HepG2 (cell line): Measurements from ENCODE around the gene CD68. TPM values are rescaled to one million over a fixed set of nuclear protein-coding genes. Genes with fewer than 3 reads are reported as not detected.

Experiments
- AFF4 ChIP-seq: sonication (generic); formaldehyde crosslinking; IDR thresholded peaks from 2 replicates; pipeline ENCODE4 v1.4.0; 2020; ENCODE audit warnings: missing genetic modification reagents
- GLI4 ChIP-seq: sonication (generic); formaldehyde crosslinking; IDR thresholded peaks from 2 replicates; pipeline ENCODE4 v1.5.1; 2020; ENCODE audit warnings: missing genetic modification reagents, mild to moderate bottlenecking, moderate library complexity, borderline replicate concordance
- HDAC1 ChIP-seq: sonication (generic); formaldehyde crosslinking; IDR thresholded peaks from 2 replicates; pipeline ENCODE4 v1.5.1; 2020; ENCODE audit warnings: mild to moderate bottlenecking, missing genetic modification reagents
- HNRNPK ChIP-seq: fragments of 200-400 bp; formaldehyde crosslinking; IDR thresholded peaks from 2 replicates; pipeline ENCODE4 v1.6.1; 2018; ENCODE audit warnings: low read length, low read depth, moderate library complexity, mild to moderate bottlenecking; ENCODE audit not compliant: poor library complexity, severe bottlenecking
- HOMEZ ChIP-seq: IDR thresholded peaks from 2 replicates; pipeline ENCODE4 v1.6.1; 2016; ENCODE audit warnings: low read depth
- IRF2 ChIP-seq: IDR thresholded peaks from 2 replicates; pipeline ENCODE4 v1.6.1; 2018; ENCODE audit warnings: missing genetic modification reagents, missing compliant biosample characterization
- KDM5B ChIP-seq: sonication (generic); formaldehyde crosslinking; IDR thresholded peaks from 2 replicates; pipeline ENCODE4 v1.4.0; 2020; ENCODE audit warnings: missing genetic modification reagents, mild to moderate bottlenecking, borderline replicate concordance
- MBD4 ChIP-seq: IDR thresholded peaks from 2 replicates; pipeline ENCODE4 v1.6.1; 2012; ENCODE audit warnings: low read length, inconsistent platforms, borderline replicate concordance
- MXD3 ChIP-seq: IDR thresholded peaks from 2 replicates; pipeline ENCODE4 v1.6.1; 2016; ENCODE audit warnings: mild to moderate bottlenecking, missing biosample characterization, missing genetic modification reagents
- NRL ChIP-seq: sonication (generic); formaldehyde crosslinking; IDR thresholded peaks from 2 replicates; pipeline ENCODE4 v1.5.0; 2020; ENCODE audit warnings: missing genetic modification reagents, mild to moderate bottlenecking, moderate library complexity, borderline replicate concordance
- PITX1 ChIP-seq: sonication (generic); formaldehyde crosslinking; IDR thresholded peaks from 2 replicates; pipeline ENCODE4 v1.5.1; 2020; ENCODE audit warnings: mild to moderate bottlenecking, missing genetic modification reagents
- POLR2G ChIP-seq: fragments of 200-400 bp; formaldehyde crosslinking; IDR thresholded peaks from 2 replicates; pipeline ENCODE4 v1.6.1; 2018; ENCODE audit warnings: mild to moderate bottlenecking, low read depth, low read length, moderate library complexity
- SETDB1 ChIP-seq: sonication (generic); formaldehyde crosslinking; IDR thresholded peaks from 2 replicates; pipeline ENCODE4 v1.5.1; 2020; ENCODE audit warnings: missing genetic modification reagents, mild to moderate bottlenecking, borderline replicate concordance
- TFAP4 ChIP-seq: sonication (generic); IDR thresholded peaks from 2 replicates; pipeline ENCODE4 v1.6.1; 2016; ENCODE audit warnings: low read depth, borderline replicate concordance
- ZFP37 ChIP-seq: sonication (generic); formaldehyde crosslinking; IDR thresholded peaks from 2 replicates; pipeline ENCODE4 v1.4.0; 2020; ENCODE audit warnings: missing genetic modification reagents, borderline replicate concordance
- ZNF282 ChIP-seq: fragments of 450-650 bp; IDR thresholded peaks from 2 replicates; pipeline ENCODE4 v1.6.1; 2018; ENCODE audit not compliant: partially characterized antibody
- ZNF326 ChIP-seq: sonication (generic); formaldehyde crosslinking; IDR thresholded peaks from 2 replicates; pipeline ENCODE4 v1.4.0; 2020; ENCODE audit warnings: missing genetic modification reagents, borderline replicate concordance
- ZNF367 ChIP-seq: sonication (generic); formaldehyde crosslinking; IDR thresholded peaks from 2 replicates; pipeline ENCODE4 v1.4.0; 2020; ENCODE audit warnings: missing genetic modification reagents, borderline replicate concordance
- ZNF441 ChIP-seq: sonication (generic); formaldehyde crosslinking; IDR thresholded peaks from 2 replicates; pipeline ENCODE4 v1.7.0; 2021; ENCODE audit warnings: missing genetic modification reagents, borderline replicate concordance
- ZNF484 ChIP-seq: sonication (generic); formaldehyde crosslinking; IDR thresholded peaks from 2 replicates; pipeline ENCODE4 v1.5.1; 2020; ENCODE audit warnings: mild to moderate bottlenecking, low read depth, missing genetic modification reagents, borderline replicate concordance
- ZNF605 ChIP-seq: sonication (generic); formaldehyde crosslinking; IDR thresholded peaks from 2 replicates; pipeline ENCODE4 v1.8.0; 2022; ENCODE audit warnings: mild to moderate bottlenecking, missing genetic modification reagents
- ZNF670 ChIP-seq: sonication (generic); formaldehyde crosslinking; IDR thresholded peaks from 2 replicates; pipeline ENCODE4 v1.8.0; 2022; ENCODE audit warnings: mild to moderate bottlenecking, missing genetic modification reagents, borderline replicate concordance
- ZNF678 ChIP-seq: sonication (generic); formaldehyde crosslinking; IDR thresholded peaks from 2 replicates; pipeline ENCODE4 v1.4.0; 2020; ENCODE audit warnings: mild to moderate bottlenecking, missing genetic modification reagents
- ZNF703 ChIP-seq: sonication (generic); formaldehyde crosslinking; IDR thresholded peaks from 2 replicates; pipeline ENCODE4 v1.5.1; 2020; ENCODE audit warnings: missing genetic modification reagents, mild to moderate bottlenecking, moderate library complexity, borderline replicate concordance
- ZSCAN20 ChIP-seq: sonication (generic); formaldehyde crosslinking; IDR thresholded peaks from 2 replicates; pipeline ENCODE4 v1.4.0; 2020; ENCODE audit warnings: missing genetic modification reagents, mild to moderate bottlenecking, borderline replicate concordance
- polyA plus RNA-seq, 8 experiments: library from polyadenylated mRNA; depleted of rRNA in 3 of 8; stranded (reverse) in 7 of 8; unstranded in 1 of 8; fragments of >200 nt; fragmentation: Illumina TruSeq in 4 of 8; extraction: Trizol in 4 of 8; gene quantifications; 2 replicates each; pipeline versions ENCODE4 v1.2.1 to v1.2.3, GENCODE V29; 2011 to 2016; ENCODE audit warnings: low read depth in 4 of 8, missing spikeins in 1 of 8, mixed read lengths in 1 of 8; ENCODE audit not compliant: insufficient read depth in 1 of 8
- total RNA-seq, 5 experiments: library from RNA; depleted of rRNA; stranded (reverse); fragments of >200 nt; fragmentation: Illumina TruSeq; extraction: Trizol; gene quantifications; 2 replicates each; pipeline ENCODE4 v1.2.3, GENCODE V29; 2016; ENCODE audit warnings: low read depth in 1 of 5

CD68 gene
- total and polyA plus RNA-seq, 2 of the 13 experiments (the other 11 are each of a cell fraction or from before 2014, with no cell fraction given), result 10.3 to 104 TPM

- TF ChIP-seq GLI4 (no peak), ZNF670 (CRISPR knock-in tag) (no peak), POLR2G (no peak), HDAC1 (CRISPR knock-in tag) (peak; percentile 69), ZNF326 (CRISPR knock-in tag) (no peak), MXD3 (CRISPR knock-in tag) (peak; percentile 87), PITX1 (no peak), KDM5B (CRISPR knock-in tag) (no peak), MBD4 (no peak), HOMEZ (CRISPR knock-in tag) (no peak), ZFP37 (CRISPR knock-in tag) (0 out of 2 replicates have a peak, but pooled peaks have one; percentile 46), ZNF282 (no peak), ZNF484 (no peak), ZNF678 (CRISPR knock-in tag) (no peak), AFF4 (CRISPR knock-in tag) (no peak), ZNF703 (CRISPR knock-in tag) (no peak), SETDB1 (no peak), HNRNPK (no peak), TFAP4 (peak; percentile 31; the same call in 1 of the 2 replicates), NRL (CRISPR knock-in tag) (0 out of 2 replicates have a peak, but pooled peaks have one; percentile 80), ZNF367 (CRISPR knock-in tag) (no peak), ZNF605 (CRISPR knock-in tag) (no peak; the same call in 1 of the 2 replicates), ZNF441 (CRISPR knock-in tag) (peak; percentile 24; the same call in 1 of the 2 replicates), IRF2 (CRISPR knock-in tag) (peak; percentile 88), ZSCAN20 (no peak)
Observed at GRCh38 chr17:7572338-7572587, 7.2 kb upstream of the CD68 start (continued).
